ENCODE measurements around the gene TRAK2.
A peak's percentile ranks its signal among the peaks of the same experiment; 100 is the strongest.
"Not testable (repeated sequence)": the region's sequence is repeated elsewhere in the genome, so short reads cannot be mapped to it uniquely, and the experiment has no call there.

TRAK2 gene

GRCh38 chr2:201451292-201452057 lies at the start of gene TRAK2, which contains the start of gene STRADB:
Gene TRAK2, minus strand, starts transcription at chr2:201451458. Its CDS starts 30,951 bp downstream, at chr2:201420507.
Gene STRADB, plus strand, starts transcription at chr2:201451740. Its CDS starts 3,101 bp downstream, at chr2:201454841.
- peak; percentile 95 to 99 (median 98) for DNase-seq
- intact Hi-C loops (cut with DNase I): loop anchor here (5.0 kb wide), 1 partner anchor 331 kb away; the partner anchor contains the start of gene ALS2

- no peak for DNase-seq
- intact Hi-C loops (cut with DNase I): no loop called here
These were observed 49.3 kb upstream of the TRAK2 start for GRCh38 chr2:201500534-201500933.

- intact Hi-C loops (cut with DNase I): no loop called here
- no peak for DNase-seq
These were observed 45.5 kb upstream of the TRAK2 start for GRCh38 chr2:201496785-201497184.

GRCh38 chr2:201490291-201490690 lies 39.0 kb upstream of the TRAK2 start:
- intact Hi-C loops (cut with DNase I): no loop called here
- no peak for DNase-seq

- intact Hi-C loops (cut with DNase I): no loop called here
- DNase-seq: no peak
These were observed 33.5 kb upstream of the TRAK2 start for GRCh38 chr2:201484805-201485204.

- intact Hi-C loops (cut with DNase I); DNase-seq: not testable (repeated sequence)
These were observed 32.5 kb upstream of the TRAK2 start for GRCh38 chr2:201483758-201484157.

- intact Hi-C loops (cut with DNase I): no loop called here
- DNase-seq: no peak
These were observed 32.1 kb upstream of the TRAK2 start for GRCh38 chr2:201483342-201483741.

GRCh38 chr2:201482543-201482942 lies 31.3 kb upstream of the TRAK2 start:
- no peak for DNase-seq
- intact Hi-C loops (cut with DNase I): no loop called here

- no peak for DNase-seq
- intact Hi-C loops (cut with DNase I): no loop called here
These were observed 21.2 kb upstream of the TRAK2 start for GRCh38 chr2:201472411-201472810.

- no peak for DNase-seq
- intact Hi-C loops (cut with DNase I): no loop called here
These were observed 20.6 kb upstream of the TRAK2 start for GRCh38 chr2:201471732-201472393.

GRCh38 chr2:201470821-201471731 lies 19.8 kb upstream of the TRAK2 start:
- intact Hi-C loops (cut with DNase I): no loop called here
- no peak for DNase-seq

GRCh38 chr2:201467666-201468065 lies 16.4 kb upstream of the TRAK2 start:
- intact Hi-C loops (cut with DNase I): no loop called here
- no peak for DNase-seq

- intact Hi-C loops (cut with DNase I): no loop called here
These were observed 14.9 kb upstream of the TRAK2 start for GRCh38 chr2:201466050-201466675.

GRCh38 chr2:201465524-201465971 lies 14.3 kb upstream of the TRAK2 start:
- DNase-seq: peak in 20 of 42 donors; percentile 5 to 63 (median 28)
- intact Hi-C loops (cut with DNase I): no loop called here

More at GRCh38 chr2:201466050-201466675, 14.9 kb upstream of the TRAK2 start:
- no peak for DNase-seq

GRCh38 chr2:201464547-201464946 lies 13.3 kb upstream of the TRAK2 start:
- no peak for DNase-seq
- intact Hi-C loops (cut with DNase I): no loop called here

GRCh38 chr2:201460532-201460931 lies 9.3 kb upstream of the TRAK2 start:
- no peak for DNase-seq
- intact Hi-C loops (cut with DNase I): no loop called here

GRCh38 chr2:201458381-201458780 lies 7.1 kb upstream of the TRAK2 start:
- intact Hi-C loops (cut with DNase I): no loop called here
- no peak for DNase-seq

- DNase-seq: no peak
- intact Hi-C loops (cut with DNase I): loop anchor here (5.0 kb wide), 1 partner anchor 329 kb away; the partner anchor contains the start of gene ALS2
These were observed 1.8 kb upstream of the TRAK2 start for GRCh38 chr2:201452922-201453643.

Data from head of caudate nucleus (tissue), 42 donors.